MG63 (cell line): ENCODE measurements around the gene PDE6A. TPM values are rescaled to one million over a fixed set of nuclear protein-coding genes. Genes with fewer than 3 reads are reported as not detected.

ENCODE experiments used
- DNase-seq: peaks from one replicate; pipeline ENCODE4 v3.0.0-alpha.2; 2020
- H3K27me3 ChIP-seq: fragments of 250-450 bp; sonication (Bioruptor Pico); 2 replicates; pipeline ENCODE4 v1.5.1; 2020; ENCODE audit warnings: mild to moderate bottlenecking, moderate library complexity
- H3K36me3 ChIP-seq: fragments of 250-450 bp; sonication (Bioruptor Pico); 2 replicates; pipeline ENCODE4 v1.5.1; 2020; ENCODE audit warnings: mild to moderate bottlenecking, moderate library complexity
- H3K4me3 ChIP-seq: fragments of 250-450 bp; sonication (Bioruptor Pico); 2 replicates; pipeline ENCODE4 v1.5.1; 2020; ENCODE audit warnings: mild to moderate bottlenecking, moderate library complexity
- H3K9me3 ChIP-seq: fragments of 250-450 bp; sonication (Bioruptor Pico); 2 replicates; pipeline ENCODE4 v1.5.1; 2020; ENCODE audit warnings: mild to moderate bottlenecking, moderate library complexity
- total RNA-seq: library from RNA; depleted of rRNA; stranded (reverse); fragments of >200 nt; shearing (Covaris generic); gene quantifications from 2 replicates; pipeline ENCODE4 v1.2.3, GENCODE V29; 2014; ENCODE audit warnings: low replicate concordance

Gene PDE6A
- total RNA-seq, 1 experiment from 2014 or later, result not detected

GRCh38 chr5:149938279-149938678 lies 6.3 kb downstream of the PDE6A start:
- peak; percentile 99 for DNase-seq
- no peaks in the 10 kb centered on the region for H3K27me3 ChIP-seq
- no peaks in the 10 kb centered on the region for H3K36me3 ChIP-seq
- H3K9me3 ChIP-seq, result no peaks in the 10 kb centered on the region
- H3K4me3 ChIP-seq, result no peak overlapping the region

DNA sequence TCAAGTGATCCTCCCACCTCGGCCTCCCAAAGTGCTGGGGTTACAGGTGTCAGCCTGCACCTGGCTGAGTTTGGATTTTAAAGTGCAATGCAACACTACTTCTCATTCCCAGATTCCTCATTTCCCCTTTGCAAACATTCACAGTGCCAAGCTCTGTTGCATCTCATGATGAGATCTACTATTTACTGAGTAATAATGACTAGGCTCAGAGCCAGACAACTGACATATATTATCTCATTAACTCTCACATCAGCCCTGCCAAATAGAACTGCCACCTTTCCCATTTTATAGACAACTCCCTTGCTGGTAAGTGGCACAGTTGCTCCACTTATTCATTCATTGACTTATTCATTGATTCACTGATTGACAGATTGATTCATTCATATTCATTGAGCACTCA lies 7.0 kb downstream of the PDE6A start:
- Histone ChIP-seq H3K36me3 (no peaks in the 10 kb centered on the region), H3K9me3 (no peaks in the 10 kb centered on the region), H3K4me3 (no peak overlapping the region), H3K27me3 (no peaks in the 10 kb centered on the region)
- DNase-seq, result peak; percentile 28

DNA sequence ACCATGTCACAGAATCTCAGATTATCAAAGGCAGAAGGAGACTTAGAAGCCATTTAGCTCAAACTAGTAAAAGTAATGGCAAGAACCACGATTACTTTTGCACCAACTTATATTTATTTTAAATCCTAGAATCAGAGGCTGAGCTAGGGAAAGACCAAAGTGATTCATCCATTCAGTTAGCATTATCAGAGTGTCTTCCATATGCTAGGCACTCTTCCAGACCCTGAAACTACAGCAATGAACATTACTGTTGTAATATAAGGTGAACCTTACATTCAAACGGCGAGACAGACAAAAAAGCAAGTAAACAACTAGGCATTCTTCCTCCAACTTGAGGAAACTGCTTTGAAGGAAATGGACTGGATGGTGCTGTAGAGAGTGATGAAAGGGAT lies 7.9 kb downstream of the PDE6A start:
- H3K36me3 ChIP-seq, result no peaks in the 10 kb centered on the region
- no peaks in the 10 kb centered on the region for H3K27me3 ChIP-seq
- no peaks in the 10 kb centered on the region for H3K9me3 ChIP-seq
- no peak overlapping the region for H3K4me3 ChIP-seq
- no peak for DNase-seq

GRCh38 chr5:149936044-149936699 lies 8.4 kb downstream of the PDE6A start:
- Histone ChIP-seq H3K36me3 (no peaks in the 10 kb centered on the region), H3K9me3 (no peaks in the 10 kb centered on the region), H3K27me3 (no peaks in the 10 kb centered on the region), H3K4me3 (no peak overlapping the region)
- no peak for DNase-seq

DNA sequence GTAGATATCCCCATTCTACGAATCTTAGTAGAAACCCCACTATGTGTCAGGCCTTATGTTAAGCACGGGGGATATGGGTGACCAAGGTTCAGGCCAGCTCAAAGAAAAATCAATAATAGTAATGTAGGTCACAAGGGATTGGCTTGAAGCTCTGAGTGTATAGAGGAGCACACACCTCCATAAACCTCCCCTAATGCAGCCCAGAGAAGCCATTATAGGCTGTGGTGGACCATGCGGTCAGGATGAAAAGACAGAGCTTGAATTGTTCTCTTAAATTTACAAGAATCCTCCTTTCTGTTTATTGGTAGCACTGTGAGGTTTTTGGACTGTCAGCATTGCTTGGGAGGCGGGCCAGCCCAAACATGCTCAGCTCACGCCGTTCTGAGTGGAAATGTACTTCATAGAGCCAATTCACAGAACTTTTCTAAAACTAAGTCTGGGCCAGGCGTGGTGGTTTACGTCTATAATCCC lies 9.1 kb downstream of the PDE6A start:
- Histone ChIP-seq H3K9me3 (no peaks in the 10 kb centered on the region), H3K27me3 (no peaks in the 10 kb centered on the region), H3K4me3 (no peak overlapping the region), H3K36me3 (no peaks in the 10 kb centered on the region)
- peak; percentile 71 for DNase-seq

DNA sequence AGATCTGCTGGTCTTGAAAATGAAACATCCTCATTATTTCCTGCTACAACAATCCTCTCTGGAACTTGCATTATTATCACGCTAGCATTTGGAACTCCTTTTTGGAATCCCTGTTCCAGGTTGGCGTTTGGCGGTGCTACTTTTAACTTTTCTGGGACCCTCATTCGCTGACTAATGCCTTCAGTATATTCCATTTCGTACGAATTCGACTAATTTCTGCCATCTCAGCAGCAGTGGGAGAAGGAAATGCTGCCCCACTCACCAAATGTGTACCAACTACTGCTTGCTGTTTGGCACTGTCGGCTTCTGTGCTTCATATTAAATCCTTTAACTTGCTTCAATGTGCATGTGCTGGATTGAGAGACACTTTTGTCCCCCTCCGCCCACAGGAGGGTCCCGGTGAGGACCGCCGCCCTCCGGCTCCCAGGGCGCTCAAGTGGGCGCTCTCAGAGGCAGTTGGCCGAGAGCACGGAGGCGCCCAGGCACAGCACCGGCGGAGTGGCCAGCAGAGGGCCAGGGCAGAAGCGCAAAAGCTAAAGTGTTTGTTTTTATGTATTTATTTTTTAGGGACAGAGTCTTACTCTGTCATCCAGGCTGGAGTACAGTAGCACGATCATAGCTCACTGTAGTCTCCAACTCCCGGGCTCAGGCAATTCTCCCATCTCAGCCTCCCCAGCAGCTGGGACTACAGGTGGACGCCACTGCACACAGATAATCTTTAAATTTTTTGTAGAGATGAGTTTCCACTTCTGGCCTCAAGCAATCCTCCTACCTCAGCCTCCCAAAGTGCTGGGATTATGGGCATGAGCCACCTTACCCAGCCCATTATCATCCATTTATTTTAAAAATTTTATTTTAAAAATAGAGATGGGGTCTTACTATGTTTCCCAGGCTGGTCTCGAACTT lies 11.9 kb downstream of the PDE6A start:
- no peaks in the 10 kb centered on the region for H3K27me3 ChIP-seq
- peak overlapping the region; percentile 49 for H3K4me3 ChIP-seq
- no peaks in the 10 kb centered on the region for H3K9me3 ChIP-seq
- DNase-seq, result peak; percentile 81
- H3K36me3 ChIP-seq, result no peaks in the 10 kb centered on the region

- peak overlapping the region; percentile 49 for H3K4me3 ChIP-seq
- no peaks in the 10 kb centered on the region for H3K36me3 ChIP-seq
- DNase-seq, result no peak
- H3K9me3 ChIP-seq, result no peaks in the 10 kb centered on the region
- no peaks in the 10 kb centered on the region for H3K27me3 ChIP-seq
Measured at GRCh38 chr5:149931992-149932436, 12.6 kb downstream of the PDE6A start.

DNA sequence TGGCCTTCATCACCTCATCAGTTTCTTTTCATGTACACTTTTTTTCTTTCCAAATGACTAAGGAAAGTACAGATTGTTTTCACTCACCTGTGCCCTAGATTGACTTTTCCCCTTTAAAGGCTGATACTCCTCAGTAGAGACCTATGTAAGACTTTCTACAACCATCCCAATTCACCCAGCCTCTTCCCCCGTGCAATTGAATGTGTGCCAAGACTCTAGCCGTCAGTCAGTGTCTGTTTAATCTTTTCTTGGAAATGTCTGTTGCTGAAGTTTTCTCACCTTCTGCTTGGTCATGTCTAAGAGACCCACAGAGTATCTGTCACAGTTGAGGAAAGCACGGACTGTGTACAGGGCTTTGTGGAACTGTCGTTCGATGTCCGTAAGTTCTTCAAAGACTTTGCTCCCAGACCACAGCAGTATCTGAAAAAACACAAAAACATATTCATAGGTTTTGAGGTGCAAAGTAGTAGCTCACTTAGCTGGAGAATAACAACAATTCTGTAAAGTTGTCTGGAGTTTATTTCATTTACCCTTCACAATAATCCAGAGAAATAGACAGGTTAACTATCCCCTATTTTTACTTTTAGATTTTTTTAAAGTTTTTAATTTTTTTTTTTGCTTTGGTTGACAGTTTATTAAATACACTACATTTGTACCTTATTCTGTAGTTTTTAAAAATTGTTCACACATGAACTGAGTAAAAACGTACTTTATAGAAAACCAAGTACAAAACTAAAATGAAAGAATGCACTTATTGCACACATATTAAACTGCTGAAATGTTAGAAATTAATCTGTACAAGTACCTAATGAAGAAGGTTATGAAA lies 13.6 kb downstream of the PDE6A start:
- Histone ChIP-seq H3K9me3 (no peaks in the 10 kb centered on the region), H3K4me3 (no peak overlapping the region), H3K36me3 (no peaks in the 10 kb centered on the region), H3K27me3 (no peaks in the 10 kb centered on the region)
- no peak for DNase-seq

- no peaks in the 10 kb centered on the region for H3K27me3 ChIP-seq
- H3K4me3 ChIP-seq, result peak overlapping the region; percentile 5; the same call in 1 of the 2 replicates
- no peaks in the 10 kb centered on the region for H3K36me3 ChIP-seq
- no peaks in the 10 kb centered on the region for H3K9me3 ChIP-seq
- peak; percentile 9 for DNase-seq
Measured at GRCh38 chr5:149930043-149930748, 14.4 kb downstream of the PDE6A start.

DNA sequence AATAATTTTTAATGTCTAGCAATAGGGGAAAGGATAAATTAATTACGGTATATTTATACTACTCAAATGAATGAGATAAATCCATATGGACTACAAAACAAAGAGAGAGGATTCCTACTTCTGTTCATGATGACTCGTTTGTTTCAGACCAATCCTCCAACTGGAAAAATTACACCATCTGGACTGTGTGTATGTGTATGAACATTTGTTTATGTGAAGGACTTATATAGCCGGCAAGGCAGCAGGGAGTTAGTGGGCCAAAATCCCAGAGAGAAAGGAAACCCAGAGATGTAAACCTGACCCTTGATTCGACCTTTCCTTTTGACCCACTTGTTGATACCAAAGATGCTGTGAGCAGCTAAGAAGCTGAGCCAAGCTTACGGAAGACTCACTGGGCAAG lies 20.1 kb downstream of the PDE6A start:
- Histone ChIP-seq H3K9me3 (no peaks in the 10 kb centered on the region), H3K4me3 (no peak overlapping the region), H3K36me3 (no peaks in the 10 kb centered on the region), H3K27me3 (no peaks in the 10 kb centered on the region)
- peak; percentile 47 for DNase-seq

- no peaks in the 10 kb centered on the region for H3K27me3 ChIP-seq
- no peak for DNase-seq
- no peaks in the 10 kb centered on the region for H3K9me3 ChIP-seq
- H3K36me3 ChIP-seq, result no peaks in the 10 kb centered on the region
- H3K4me3 ChIP-seq, result no peak overlapping the region
Measured at GRCh38 chr5:149922950-149923349, 21.6 kb downstream of the PDE6A start.

DNA sequence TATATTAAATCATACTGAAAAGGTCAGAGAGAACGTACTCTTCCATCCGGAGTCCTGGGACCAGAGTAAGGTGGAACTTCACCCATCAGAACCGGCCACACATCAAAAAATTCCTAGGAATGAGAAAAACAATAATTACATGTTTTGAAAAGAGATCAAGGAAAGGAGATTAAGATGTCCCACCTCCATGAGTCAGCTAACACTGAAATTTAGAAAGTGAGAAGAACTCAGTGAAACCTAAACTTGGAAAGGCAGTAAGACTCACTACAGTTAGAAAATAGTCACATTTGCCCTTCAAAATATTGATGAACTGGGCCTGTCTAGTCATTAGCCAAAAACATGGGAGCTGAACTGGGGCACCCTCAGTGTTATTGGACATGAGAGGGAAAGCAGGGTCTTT lies 23.0 kb downstream of the PDE6A start:
- no peaks in the 10 kb centered on the region for H3K9me3 ChIP-seq
- no peaks in the 10 kb centered on the region for H3K36me3 ChIP-seq
- no peak for DNase-seq
- no peak overlapping the region for H3K4me3 ChIP-seq
- H3K27me3 ChIP-seq, result no peaks in the 10 kb centered on the region

GRCh38 chr5:149917073-149917676 lies 27.4 kb downstream of the PDE6A start:
- no peak for DNase-seq
- Histone ChIP-seq H3K27me3 (no peaks in the 10 kb centered on the region), H3K36me3 (no peaks in the 10 kb centered on the region), H3K4me3 (no peak overlapping the region), H3K9me3 (no peaks in the 10 kb centered on the region)

- Histone ChIP-seq H3K27me3 (no peaks in the 10 kb centered on the region), H3K9me3 (no peaks in the 10 kb centered on the region), H3K4me3 (no peak overlapping the region), H3K36me3 (no peaks in the 10 kb centered on the region)
- DNase-seq, result no peak
Measured at GRCh38 chr5:149916334-149917072, 28.1 kb downstream of the PDE6A start.
